Central memory CD8-positive, alpha-beta T cell (primary cell): Measurements from ENCODE around the gene FAM9A.

Experiments
- ATAC-seq: fragments of 150-1000 bp; cut with Tn5 transposase; replicated peaks from 2 replicates; pipeline ENCODE4 v1.10.0; 2022; ENCODE audit warnings: mild to moderate bottlenecking, moderate FRiP score, moderate number of reproducible peaks; ENCODE audit not compliant: poor library complexity, severe bottlenecking; ENCODE audit errors: extremely low read depth
- DNase-seq, 2 donors: peaks; one replicate each; pipeline ENCODE4 v3.0.0; 2021; ENCODE audit warnings: low spot score in 2 of 2
- H3K27ac Mint-ChIP-seq: one replicate; pipeline ENCODE4 v1.8.0; 2022; ENCODE audit warnings: low read depth, mild to moderate bottlenecking, moderate library complexity, mixed read lengths
- H3K27me3 Mint-ChIP-seq: one replicate; pipeline ENCODE4 v1.8.0; 2022; ENCODE audit warnings: mixed read lengths
- H3K36me3 Mint-ChIP-seq: one replicate; pipeline ENCODE4 v1.8.0; 2022; ENCODE audit warnings: mild to moderate bottlenecking, moderate library complexity, mixed read lengths; ENCODE audit not compliant: insufficient read depth
- H3K4me1 Mint-ChIP-seq: one replicate; pipeline ENCODE4 v1.8.0; 2022; ENCODE audit warnings: mixed read lengths
- H3K4me3 Mint-ChIP-seq: one replicate; pipeline ENCODE4 v1.8.0; 2022; ENCODE audit warnings: mild to moderate bottlenecking, moderate library complexity, mixed read lengths
- H3K9me3 Mint-ChIP-seq: one replicate; pipeline ENCODE4 v1.8.0; 2022; ENCODE audit warnings: mixed read lengths

Gene FAM9A

GRCh38 chrX:8801041-8801599 is at the start of gene FAM9A:
Gene FAM9A (minus strand): TSS chrX:8801383. CDS start chrX:8800171, 1,212 bp downstream.
- H3K27ac Mint-ChIP-seq = no peak within 1 kb of the TSS
- H3K36me3 Mint-ChIP-seq = no peaks in the 10 kb centered on the region

GRCh38 chrX:8850478-8850877 is 49.3 kb upstream of the FAM9A start:
- Mint-ChIP-seq H3K36me3 (no peaks in the 10 kb centered on the region), H3K27ac (no peak overlapping the region), H3K4me3 (no peak overlapping the region), H3K4me1 (no peaks in the 10 kb centered on the region), H3K27me3 (peaks cover 56% of the 10 kb centered on the region), H3K9me3 (no peaks in the 10 kb centered on the region)
- DNase-seq (no peak), ATAC-seq (no peak)

More at GRCh38 chrX:8801041-8801599, at the start of gene FAM9A:
- peaks cover 15% of the 10 kb centered on the region for H3K27me3 Mint-ChIP-seq
- DNase-seq (no peak), ATAC-seq (no peak)
- no peaks in the 10 kb centered on the region for H3K9me3 Mint-ChIP-seq
- H3K4me3 Mint-ChIP-seq = no peak within 1 kb of the TSS
- H3K4me1 Mint-ChIP-seq = no peaks in the 10 kb centered on the region

DNA sequence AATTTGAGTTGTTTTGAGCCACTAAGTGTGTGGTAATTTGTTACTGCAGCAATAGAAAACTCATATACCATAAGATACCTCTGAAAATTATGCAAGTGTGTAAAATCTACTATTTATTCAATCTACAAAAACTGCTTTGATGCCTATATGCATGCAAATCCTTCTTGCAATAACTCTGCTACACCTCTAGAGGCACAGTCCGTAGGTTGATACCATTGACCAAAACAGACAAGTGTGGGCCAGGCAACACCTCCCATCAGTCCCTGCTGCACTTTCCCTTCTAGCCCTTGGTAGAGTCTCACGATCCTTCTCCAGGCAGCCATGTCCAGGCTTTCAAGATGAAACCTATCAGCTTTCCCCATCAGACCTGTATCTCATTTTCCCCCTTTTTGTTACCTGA is 48.8 kb upstream of the FAM9A start:
- Mint-ChIP-seq H3K36me3 (no peaks in the 10 kb centered on the region), H3K4me3 (no peak overlapping the region), H3K9me3 (no peaks in the 10 kb centered on the region), H3K27me3 (peaks cover 57% of the 10 kb centered on the region), H3K4me1 (no peaks in the 10 kb centered on the region), H3K27ac (no peak overlapping the region)
- ATAC-seq = no peak
- no peak for DNase-seq

GRCh38 chrX:8849458-8849857 is 48.3 kb upstream of the FAM9A start:
- DNase-seq (no peak), ATAC-seq (no peak)
- H3K9me3 Mint-ChIP-seq = no peaks in the 10 kb centered on the region
- H3K36me3 Mint-ChIP-seq = no peaks in the 10 kb centered on the region
- H3K4me3 Mint-ChIP-seq = no peak overlapping the region
- no peaks in the 10 kb centered on the region for H3K4me1 Mint-ChIP-seq
- no peak overlapping the region for H3K27ac Mint-ChIP-seq
- peaks cover 57% of the 10 kb centered on the region for H3K27me3 Mint-ChIP-seq

DNA sequence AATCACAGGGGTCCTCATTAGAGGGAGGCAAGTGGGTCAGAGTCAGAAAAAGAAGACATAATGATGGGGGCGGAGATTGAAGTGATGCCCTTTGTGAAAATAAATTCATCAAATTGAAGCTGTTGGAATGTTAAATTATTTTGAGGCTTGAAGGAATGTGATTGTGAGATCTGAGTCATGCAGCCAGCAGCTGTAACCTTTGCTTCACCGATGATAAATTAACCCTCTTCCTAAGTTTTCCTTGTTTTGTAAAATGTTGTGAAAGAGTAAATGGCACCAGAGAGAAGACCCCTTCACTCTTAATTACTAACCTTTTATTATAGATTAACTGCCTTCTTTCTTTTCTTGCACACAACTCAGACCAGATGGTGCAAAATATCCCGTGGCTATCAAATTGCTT is 47.7 kb upstream of the FAM9A start:
- H3K4me3 Mint-ChIP-seq = no peak overlapping the region
- DNase-seq (no peak), ATAC-seq (no peak)
- H3K9me3 Mint-ChIP-seq = no peaks in the 10 kb centered on the region
- no peaks in the 10 kb centered on the region for H3K4me1 Mint-ChIP-seq
- H3K27ac Mint-ChIP-seq = no peak overlapping the region
- H3K36me3 Mint-ChIP-seq = no peaks in the 10 kb centered on the region
- H3K27me3 Mint-ChIP-seq = peaks cover 57% of the 10 kb centered on the region

GRCh38 chrX:8848441-8848840 is 47.3 kb upstream of the FAM9A start:
- Mint-ChIP-seq H3K27me3 (peaks cover 56% of the 10 kb centered on the region), H3K4me1 (no peaks in the 10 kb centered on the region), H3K36me3 (no peaks in the 10 kb centered on the region), H3K4me3 (no peak overlapping the region), H3K9me3 (no peaks in the 10 kb centered on the region), H3K27ac (no peak overlapping the region)
- ATAC-seq = no peak
- DNase-seq = no peak

GRCh38 chrX:8847360-8847759 is 46.2 kb upstream of the FAM9A start:
- no peak overlapping the region for H3K4me3 Mint-ChIP-seq
- DNase-seq (no peak), ATAC-seq (no peak)
- no peaks in the 10 kb centered on the region for H3K4me1 Mint-ChIP-seq
- no peaks in the 10 kb centered on the region for H3K36me3 Mint-ChIP-seq
- no peaks in the 10 kb centered on the region for H3K9me3 Mint-ChIP-seq
- no peak overlapping the region for H3K27ac Mint-ChIP-seq
- peaks cover 46% of the 10 kb centered on the region for H3K27me3 Mint-ChIP-seq

- no peak for ATAC-seq
- DNase-seq = no peak
- Mint-ChIP-seq H3K4me3 (no peak overlapping the region), H3K9me3 (no peaks in the 10 kb centered on the region), H3K4me1 (no peaks in the 10 kb centered on the region), H3K27me3 (peaks cover 39% of the 10 kb centered on the region), H3K36me3 (no peaks in the 10 kb centered on the region), H3K27ac (no peak overlapping the region)
These were observed 45.1 kb upstream of the FAM9A start for GRCh38 chrX:8846266-8846665.

DNA sequence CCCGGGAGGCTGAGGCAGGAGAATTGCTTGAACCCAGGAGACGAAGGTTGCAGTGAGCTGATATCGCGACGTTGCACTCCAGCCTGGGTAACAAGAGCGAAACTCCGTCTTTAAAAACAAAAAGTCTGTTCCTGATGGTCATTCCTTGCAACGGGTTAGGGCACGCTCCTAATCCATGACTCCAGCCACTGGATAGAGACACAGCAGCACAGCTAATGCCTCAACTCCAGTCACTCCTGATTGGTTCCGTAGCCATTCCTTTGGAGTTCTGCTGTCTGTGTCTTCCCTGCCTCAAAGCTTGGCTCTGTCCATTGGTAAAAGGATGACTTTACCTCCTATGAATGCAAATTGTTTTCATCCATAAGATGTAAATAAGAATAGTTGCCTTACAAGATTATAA is 44.3 kb upstream of the FAM9A start:
- Mint-ChIP-seq H3K27me3 (peaks cover 36% of the 10 kb centered on the region), H3K4me3 (no peak overlapping the region), H3K4me1 (no peaks in the 10 kb centered on the region), H3K36me3 (no peaks in the 10 kb centered on the region), H3K27ac (no peak overlapping the region), H3K9me3 (no peaks in the 10 kb centered on the region)
- DNase-seq (no peak), ATAC-seq (no peak)

- H3K9me3 Mint-ChIP-seq = no peaks in the 10 kb centered on the region
- H3K4me1 Mint-ChIP-seq = no peaks in the 10 kb centered on the region
- no peaks in the 10 kb centered on the region for H3K36me3 Mint-ChIP-seq
These were observed 43.9 kb upstream of the FAM9A start for GRCh38 chrX:8845060-8845459.

GRCh38 chrX:8844157-8844556 is 43.0 kb upstream of the FAM9A start:
- Mint-ChIP-seq H3K4me3 (no peak overlapping the region), H3K36me3 (no peaks in the 10 kb centered on the region), H3K27me3 (peaks cover 28% of the 10 kb centered on the region), H3K27ac (no peak overlapping the region), H3K9me3 (no peaks in the 10 kb centered on the region), H3K4me1 (no peaks in the 10 kb centered on the region)
- ATAC-seq (no peak), DNase-seq (no peak)

More at GRCh38 chrX:8845060-8845459, 43.9 kb upstream of the FAM9A start:
- Mint-ChIP-seq H3K4me3 (no peak overlapping the region), H3K27me3 (peaks cover 32% of the 10 kb centered on the region), H3K27ac (no peak overlapping the region)
- ATAC-seq = no peak
- no peak for DNase-seq

DNA sequence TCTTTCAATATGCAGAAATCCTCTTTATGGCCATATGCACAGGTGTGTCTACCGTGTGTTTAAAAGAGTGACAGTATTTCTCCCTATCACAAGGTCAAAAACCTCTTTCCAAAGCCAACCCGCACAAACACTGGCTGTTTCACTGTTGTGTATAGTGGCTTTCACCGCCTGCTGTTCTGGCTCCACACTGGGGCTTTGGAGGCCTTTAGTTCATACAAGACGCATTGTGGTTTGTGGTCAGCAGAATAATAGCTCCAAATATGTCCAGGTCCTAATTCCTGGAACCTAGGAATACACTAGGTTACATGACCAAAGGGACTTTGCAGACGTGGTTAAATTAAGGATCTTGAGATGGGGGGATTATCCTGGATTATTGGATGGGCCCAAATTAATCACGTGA is 40.7 kb upstream of the FAM9A start:
- Mint-ChIP-seq H3K27ac (no peak overlapping the region), H3K4me3 (no peak overlapping the region), H3K27me3 (peaks cover 26% of the 10 kb centered on the region), H3K4me1 (no peaks in the 10 kb centered on the region), H3K9me3 (no peaks in the 10 kb centered on the region), H3K36me3 (no peaks in the 10 kb centered on the region)
- no peak for DNase-seq
- ATAC-seq = no peak

DNA sequence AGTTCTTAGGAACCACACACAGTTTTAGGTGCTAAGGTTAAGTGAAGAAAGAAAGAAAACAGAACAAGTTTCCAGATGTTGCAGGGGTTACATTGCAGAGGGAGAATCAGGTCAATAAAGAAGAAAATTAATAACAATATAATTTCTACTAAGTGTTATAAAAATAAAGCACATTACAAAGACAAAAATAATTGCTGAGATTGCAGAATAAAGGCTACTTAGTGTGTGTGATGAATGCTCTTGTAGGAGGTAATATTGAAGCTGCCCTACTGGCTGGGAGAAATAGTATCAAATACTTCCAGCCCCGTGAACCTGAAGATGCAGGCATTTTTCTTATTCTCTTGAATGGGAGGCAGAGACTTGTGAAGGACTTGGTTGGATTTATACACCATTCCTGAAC is 33.2 kb upstream of the FAM9A start:
- Mint-ChIP-seq H3K9me3 (no peaks in the 10 kb centered on the region), H3K4me3 (no peak overlapping the region), H3K27ac (no peak overlapping the region), H3K36me3 (no peaks in the 10 kb centered on the region), H3K27me3 (peaks cover 46% of the 10 kb centered on the region), H3K4me1 (no peaks in the 10 kb centered on the region)
- ATAC-seq = no peak
- no peak for DNase-seq
